Measurements from ENCODE around the gene PPM1L.
"Not testable (repeated sequence)": the region's sequence is repeated elsewhere in the genome, so short reads cannot be mapped to it uniquely, and the experiment has no call there.

PPM1L gene

DNA sequence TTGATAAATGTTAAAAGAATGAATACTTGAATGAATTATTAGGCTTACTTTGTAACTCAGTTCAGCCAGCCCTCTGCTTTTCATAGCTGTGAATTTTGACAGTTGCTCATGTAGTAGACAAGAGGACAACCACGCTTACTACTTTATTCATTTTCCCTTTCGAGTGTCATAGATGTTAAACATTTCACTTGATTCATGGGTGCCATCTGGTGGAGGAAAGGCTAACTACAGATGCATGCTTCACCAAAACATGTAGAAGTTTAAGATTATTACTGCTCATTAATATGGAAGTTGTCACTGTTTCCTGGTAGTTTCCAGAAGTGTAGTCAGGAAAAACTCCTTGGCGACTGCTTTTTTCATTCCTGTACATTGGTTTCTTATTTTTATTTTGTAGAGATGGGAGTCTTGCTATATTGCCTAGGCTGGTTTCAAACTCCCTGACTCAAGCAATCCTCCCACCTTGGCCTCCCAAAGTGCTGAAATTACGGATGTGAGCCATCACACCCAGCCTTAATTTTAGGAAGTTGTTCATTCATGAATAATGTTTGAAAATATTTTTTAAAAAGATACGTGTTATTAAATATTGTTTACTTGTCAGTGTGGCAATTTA lies 186.0 kb downstream of the PPM1L start:
- DNase-seq = peak; percentile 86

DNA sequence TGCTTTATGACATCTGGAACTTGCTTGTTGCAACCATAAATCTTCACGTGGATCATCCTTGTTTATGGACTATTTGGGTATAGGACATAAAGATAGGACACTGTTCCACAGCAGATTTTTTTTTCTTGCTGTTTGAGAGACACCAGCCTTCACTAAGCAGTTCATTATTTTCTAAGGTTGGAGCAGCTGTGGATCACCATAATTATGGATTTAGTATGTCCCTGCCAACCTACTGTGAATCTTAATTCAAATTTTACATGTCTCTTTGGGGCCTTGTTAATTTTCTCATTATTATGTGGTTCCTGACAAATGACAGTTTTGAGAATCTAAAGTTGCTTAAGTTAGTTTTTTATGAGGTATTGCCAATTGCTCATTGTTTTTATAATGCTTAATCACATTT lies 188.0 kb downstream of the PPM1L start:
- no peak for DNase-seq

DNA sequence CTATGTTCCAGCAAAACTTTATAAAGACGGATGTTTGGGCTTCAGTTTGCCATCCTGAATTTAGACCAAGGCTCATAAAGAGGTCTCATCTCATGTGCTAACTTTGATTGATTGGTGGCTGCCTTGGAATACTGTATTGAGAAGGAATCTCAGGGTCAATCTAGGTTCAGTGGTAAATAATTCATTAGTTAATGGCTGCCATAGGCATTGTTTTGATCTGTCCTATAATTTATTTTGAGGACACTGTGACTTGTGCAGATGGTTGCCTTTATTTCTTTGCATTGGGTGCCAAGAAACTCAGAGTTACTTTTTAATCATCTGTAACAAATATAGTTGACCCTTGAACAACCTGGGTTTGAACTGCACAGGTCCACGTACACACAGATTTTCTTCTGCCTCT lies 189.3 kb downstream of the PPM1L start:
- DNase-seq = no peak

DNA sequence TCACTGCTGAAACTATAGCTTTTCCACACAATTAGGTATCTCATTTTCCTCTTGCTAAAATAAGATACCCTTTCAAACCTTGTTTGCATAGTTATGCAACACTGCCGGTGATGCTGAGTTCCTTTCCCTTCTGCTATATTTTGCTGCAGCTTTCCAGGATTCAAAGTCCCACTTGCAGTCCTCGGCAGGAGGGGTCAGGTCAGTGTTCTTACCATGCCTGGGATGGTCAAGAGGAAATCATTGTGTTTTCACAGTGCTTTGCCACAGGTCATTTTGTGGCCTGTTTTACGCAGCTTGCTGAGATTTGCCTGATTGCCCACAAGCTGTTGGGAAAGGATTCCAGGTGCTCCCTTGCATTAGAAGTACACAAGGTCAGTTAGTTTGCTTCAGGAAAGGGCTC lies 192.2 kb downstream of the PPM1L start:
- no peak for DNase-seq

DNA sequence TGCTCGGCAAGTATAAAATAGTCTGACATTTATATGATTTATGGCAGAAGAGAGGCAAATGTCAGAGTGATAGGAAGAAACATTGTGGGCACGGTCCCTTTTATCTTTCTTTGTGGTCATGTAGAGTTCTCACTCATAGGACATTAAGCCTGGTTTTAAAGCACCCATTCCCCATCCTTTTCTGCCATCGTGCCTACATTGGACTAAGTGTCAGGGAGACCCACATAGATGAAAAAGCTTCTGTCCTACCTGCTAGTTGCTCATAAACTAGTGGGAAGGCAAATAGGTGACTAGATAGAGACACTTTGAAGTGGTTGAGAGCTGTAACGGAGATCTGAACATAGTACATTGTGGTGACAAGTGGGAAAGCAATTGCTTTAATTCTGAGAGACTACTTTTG lies 193.4 kb downstream of the PPM1L start:
- DNase-seq = no peak

DNA sequence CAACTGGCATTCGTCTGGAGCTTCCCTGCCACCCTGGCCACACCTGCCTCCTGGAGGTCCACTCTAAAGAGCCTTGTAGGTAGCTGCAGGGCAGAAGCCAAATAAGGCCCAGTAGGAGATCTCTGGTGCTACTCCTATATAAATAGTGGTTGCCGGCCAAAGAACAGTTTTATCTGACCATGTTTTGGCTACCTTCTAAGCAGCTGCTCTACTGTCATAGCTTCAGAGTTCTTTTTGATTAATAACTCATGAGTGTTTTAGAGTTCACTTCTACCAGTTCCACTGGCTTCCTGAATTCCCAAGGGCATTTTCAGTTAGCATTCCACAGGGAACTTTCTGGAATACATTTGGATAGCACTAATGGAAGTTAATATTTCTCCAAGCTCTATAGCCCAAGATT lies 194.5 kb downstream of the PPM1L start:
- DNase-seq = no peak

DNA sequence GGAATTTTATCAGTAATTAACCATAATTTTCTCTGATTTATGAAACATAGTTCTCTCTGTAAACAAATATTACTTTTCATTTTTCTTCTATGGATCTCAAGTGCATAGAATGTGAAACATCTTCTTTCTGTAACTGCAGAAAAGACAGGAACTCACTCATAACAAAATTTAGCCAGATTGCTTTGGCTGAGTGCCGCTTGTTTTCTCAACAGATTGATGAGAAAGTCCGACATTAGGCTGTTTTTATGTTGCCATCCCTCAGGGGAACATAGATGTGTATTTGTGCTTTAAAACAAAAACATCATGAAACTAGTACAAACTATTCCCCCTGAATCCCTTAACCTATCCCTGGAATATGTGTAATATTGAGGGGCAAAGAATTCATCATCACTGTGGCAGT lies 194.9 kb downstream of the PPM1L start:
- no peak for DNase-seq

DNA sequence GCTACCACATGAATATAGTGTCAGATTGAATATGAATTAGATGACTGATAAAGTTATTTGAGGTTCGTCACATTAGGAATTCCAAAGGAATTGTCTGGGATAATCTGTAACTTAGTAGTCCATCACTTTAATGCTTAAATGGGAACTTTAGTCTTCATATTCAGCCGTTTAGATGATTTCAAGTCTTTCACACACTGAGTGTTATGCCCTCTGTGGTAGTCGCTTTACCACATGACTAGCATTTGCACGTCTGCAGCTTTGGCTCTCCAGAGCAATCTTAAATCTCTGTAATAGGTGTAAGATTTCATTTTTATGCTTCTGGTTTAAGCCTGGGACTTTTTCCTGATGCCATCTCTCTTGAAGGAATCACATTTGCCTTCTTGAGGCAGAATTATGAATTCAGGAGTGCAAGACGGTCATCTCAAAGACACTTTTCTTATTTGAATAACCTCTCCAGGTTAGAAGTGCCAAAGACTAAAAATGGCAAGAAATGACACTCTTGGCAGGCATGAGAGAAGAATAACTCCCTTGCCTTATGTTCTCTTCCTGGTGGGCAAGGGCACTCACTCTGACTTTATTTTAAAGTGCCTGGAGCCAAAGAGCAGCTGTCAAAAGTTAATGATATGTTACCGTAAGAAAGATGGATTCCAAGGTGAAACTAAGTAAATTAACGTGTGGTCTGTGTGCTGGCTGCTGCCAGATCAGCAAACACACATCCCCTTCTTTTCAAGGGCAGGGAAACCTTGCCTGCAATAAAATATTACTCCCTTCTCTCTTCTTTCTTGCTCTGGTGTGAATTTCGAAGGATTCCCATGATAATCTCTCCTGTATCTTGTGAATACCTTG lies 195.8 kb downstream of the PPM1L start:
- no peak for DNase-seq

DNA sequence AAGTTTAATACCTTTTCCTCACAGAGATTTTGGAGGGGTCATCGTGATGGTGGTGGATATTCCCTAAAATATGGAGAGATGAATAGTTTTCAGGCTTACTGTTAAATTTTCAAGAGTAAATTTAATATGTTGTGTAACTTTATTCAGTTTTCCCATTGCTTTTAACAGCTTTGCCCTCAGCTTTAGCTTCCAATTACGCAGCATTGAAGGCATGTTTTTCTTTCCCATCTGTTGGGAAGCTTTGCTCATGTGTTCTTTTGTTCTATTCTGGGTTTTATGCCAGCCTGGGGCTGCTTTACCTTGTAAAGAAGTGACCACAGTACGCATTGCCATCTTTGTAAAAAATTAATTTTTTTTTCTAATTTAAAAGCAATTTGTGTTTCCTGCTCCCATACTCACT lies 197.7 kb downstream of the PPM1L start:
- DNase-seq = no peak

DNA sequence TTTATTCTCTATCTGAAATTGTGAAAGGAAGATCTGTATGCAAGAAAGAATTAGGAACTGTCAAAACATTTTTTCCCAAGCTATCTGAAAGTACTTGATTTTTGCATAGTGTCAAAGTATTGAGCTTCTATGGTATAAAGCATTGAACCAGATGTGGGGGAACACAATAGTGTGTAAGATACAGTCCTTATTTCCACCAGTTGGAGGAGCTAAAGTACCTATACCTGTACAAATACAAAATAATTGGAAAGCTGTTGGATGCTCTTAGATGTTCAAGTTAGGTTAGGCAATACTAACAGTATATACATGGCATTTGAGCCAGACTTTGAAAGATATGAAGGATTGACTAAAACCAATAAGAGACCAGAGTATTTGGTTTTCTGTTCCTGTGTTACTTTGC lies 200.8 kb downstream of the PPM1L start:
- DNase-seq = peak; percentile 74

DNA sequence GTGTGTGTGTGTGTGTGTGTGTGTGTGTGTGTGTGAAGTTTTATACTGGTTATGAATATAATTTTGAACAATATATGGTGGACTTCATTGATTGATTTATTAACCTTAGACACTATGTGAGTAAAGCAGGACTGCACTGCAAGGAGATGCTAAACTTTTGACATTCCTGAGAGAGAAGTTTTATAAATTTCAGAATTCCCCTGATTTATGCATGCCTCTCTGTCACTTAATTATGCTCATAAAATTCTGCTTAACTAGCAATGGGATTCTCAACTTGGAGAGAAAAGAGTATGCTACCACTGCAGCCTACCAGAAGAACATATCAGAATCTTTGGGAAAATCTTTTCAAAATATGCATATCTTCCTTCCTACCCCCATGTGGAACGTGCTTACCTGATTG lies 204.5 kb downstream of the PPM1L start:
- no peak for DNase-seq

DNA sequence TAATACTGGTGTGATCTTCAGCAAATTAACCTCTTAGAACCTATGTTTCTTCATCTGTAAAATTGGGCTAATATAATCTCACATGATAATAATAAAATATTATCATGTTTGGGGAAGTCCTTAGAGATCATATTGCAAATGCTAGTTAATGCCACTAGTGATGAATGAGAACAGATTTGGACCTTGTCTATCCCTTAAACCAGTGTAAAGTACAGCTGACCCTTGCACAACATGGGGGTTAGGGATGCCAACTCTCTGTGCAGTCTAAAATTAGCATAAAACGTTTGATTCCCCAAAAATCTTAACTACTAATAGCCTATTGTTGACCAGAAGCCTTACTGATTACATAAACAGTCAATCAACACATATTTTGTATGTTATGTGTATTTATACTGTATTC lies 207.9 kb downstream of the PPM1L start:
- no peak for DNase-seq

DNA sequence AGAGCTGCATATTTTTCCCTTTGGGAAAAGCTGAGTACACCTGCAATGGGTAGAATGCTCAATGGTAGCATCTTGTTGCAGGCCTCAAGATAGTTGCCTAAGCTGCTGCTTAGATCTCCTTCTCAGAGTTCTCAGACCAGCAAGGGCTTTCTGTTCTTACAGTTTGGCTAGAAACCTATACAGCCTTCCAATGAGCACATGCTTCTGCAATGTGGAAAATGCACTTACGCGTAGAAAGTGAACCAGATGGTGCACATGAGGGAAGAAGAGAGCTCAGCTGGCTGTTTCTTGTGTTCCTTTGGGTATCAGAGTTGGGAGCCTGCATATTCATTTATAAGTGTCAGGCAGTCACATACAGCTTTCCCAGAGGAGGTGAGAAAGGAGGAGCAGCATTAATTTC lies 212.7 kb downstream of the PPM1L start:
- DNase-seq = no peak

DNA sequence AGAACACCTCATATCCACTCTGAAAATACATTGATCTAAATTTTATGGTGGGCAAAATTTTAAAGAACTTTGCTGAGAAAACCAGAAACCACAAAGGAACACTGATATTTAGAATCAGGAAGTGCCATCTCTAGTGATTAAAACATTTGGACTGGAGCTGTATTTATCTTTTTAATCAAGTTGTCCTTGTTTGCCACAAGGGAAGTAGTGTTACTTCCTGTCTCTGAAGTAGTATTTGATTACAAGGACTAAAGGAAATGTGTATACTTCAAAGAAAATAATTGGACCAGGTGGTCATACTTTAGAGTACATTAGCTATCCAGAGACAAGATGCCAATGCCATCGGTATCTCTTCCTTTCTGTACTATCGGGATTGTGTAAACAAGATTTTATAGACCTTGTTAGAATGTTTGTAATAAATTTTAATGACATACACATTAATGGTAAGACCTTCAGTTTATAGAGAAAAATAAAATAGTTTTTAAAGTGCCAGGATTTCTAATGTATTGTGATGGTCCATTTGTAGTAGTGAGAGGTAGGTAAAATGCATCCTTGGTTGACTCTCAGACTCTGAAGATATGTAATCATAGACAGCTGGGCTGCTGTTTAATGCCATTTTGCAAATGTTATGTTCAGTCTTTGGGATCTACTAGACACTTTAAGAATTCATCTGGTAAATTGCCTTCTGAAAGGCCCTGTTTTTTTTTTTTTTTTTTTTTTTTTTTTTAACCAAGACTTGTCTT lies 217.2 kb downstream of the PPM1L start:
- peak; percentile 46 for DNase-seq

DNA sequence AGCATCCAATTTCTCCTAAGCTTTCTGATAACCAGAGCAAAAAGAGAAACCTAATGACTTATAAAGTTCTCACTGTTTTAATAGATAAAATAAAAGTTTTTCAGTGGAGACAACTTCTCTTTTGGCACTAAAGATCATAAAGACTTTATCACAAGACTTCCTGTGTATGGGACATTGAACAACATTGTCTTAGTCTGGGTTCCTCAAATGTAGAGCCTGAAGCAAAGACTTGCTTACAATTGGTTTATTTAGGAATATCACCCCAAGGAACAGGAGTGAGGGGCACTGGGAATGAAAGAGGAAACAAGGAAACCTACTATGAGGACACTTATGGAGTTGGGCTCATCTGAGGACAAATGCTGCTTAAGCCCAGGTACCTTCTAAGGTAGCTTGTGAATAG lies 221.7 kb downstream of the PPM1L start:
- DNase-seq = peak; percentile 6

DNA sequence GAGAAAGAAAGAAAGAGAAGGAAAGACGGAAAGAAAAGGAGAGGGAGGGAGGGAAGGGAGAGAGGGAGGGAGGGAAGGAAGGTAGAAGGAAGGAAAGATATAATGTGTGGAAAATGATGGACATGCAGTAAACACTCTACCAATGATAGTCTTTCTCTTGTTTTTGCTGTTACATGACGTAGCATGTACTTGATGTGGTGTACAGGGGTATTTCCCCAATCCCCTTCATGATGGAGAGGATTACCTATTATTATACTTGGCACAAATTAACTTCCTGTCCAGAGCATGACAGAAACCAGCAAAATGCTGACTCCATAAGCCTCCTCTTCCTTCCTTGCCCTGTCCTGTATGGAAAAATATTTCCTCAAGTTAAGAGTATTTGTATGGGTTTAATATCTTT lies 224.7 kb downstream of the PPM1L start:
- no peak for DNase-seq

DNA sequence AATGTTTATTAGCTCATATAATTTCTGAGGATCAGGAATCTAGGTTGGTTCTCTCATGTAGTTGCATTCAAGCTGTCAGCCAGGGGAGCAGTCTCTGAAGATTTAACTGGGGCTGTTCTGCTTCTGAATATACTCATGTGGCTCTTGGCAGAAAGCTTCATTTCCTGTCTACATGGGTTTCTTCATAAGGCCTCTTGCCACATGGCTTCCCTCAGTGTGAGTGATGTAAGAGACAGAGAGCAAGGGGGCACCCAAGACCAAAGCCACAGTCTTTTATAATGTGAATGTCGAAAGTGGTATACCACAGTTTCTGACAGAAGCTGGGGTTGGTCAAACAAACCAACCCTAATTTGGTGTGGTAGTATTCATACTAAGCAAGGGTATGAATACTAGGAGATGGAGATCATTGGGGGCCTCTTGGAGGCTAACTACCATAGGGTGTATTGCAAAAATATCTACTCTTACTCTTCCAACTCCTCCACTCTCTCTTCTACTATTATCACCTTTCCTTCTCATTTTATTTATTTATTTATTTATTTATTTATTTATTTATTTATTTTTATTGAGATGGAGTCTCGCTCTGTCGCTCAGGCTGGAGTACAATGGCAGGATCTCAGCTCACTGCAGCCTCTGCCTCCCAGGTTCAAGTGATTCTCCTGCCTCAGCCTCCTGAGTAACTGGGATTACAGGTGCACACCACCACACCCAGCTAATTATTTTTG lies 225.3 kb downstream of the PPM1L start:
- DNase-seq = peak; percentile 83

DNA sequence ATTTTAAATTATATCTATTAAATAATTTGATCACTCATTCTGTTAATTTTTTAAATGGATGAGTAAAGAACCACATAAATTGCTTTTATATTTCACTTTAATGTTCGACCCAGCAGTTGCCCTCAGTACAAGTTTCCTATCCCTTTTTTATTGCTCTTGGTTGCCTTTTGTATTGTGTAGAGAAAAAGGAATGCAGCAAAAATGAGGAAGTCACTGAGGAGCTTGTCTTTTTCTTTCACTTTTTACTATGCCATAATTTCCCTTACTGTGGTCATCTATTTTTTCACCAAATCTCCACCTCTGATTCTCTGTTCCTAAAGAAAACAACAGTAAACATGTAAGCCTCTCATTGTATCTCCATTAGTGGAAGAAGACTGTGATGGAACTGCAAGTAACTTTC lies 226.5 kb downstream of the PPM1L start:
- peak; percentile 12 for DNase-seq

DNA sequence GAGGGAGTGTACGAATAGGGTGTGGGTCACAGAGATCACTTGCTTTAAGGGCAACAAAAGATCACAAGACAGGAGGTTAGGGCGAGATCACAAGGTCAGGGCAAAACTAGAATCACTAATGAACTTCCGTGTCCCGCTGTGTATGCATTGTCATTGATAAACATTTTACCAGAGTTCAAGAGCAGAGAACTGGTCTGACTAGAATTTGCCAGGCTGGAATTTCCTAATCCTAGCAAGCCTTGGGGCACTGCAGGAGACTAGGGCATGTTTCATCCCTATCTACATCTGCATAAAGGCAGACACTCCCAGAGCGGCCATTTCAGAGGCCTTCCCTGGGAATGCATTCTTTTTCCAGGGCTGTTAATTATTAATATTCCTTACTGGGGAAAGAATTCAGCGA lies 227.9 kb downstream of the PPM1L start:
- not testable (repeated sequence) for DNase-seq

DNA sequence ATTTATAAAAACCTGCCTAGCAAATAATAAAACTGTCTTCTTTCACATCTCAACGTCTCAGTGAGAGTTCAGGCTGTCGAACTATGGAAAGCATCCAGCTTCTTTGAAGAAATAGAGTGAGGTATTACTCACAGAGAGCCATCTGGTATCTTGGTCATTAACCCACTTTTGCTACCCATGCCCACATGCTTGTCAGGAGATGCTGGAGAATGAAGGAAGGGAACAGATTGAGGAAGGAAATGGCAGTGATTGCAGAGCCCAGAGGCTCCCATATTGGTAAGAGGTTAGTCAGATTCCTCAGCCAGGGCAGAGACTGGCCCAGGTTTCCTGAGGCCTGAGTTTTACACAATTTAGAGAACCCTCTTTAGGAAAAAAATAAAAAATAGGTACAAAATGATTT lies 230.0 kb downstream of the PPM1L start:
- no peak for DNase-seq

DNA sequence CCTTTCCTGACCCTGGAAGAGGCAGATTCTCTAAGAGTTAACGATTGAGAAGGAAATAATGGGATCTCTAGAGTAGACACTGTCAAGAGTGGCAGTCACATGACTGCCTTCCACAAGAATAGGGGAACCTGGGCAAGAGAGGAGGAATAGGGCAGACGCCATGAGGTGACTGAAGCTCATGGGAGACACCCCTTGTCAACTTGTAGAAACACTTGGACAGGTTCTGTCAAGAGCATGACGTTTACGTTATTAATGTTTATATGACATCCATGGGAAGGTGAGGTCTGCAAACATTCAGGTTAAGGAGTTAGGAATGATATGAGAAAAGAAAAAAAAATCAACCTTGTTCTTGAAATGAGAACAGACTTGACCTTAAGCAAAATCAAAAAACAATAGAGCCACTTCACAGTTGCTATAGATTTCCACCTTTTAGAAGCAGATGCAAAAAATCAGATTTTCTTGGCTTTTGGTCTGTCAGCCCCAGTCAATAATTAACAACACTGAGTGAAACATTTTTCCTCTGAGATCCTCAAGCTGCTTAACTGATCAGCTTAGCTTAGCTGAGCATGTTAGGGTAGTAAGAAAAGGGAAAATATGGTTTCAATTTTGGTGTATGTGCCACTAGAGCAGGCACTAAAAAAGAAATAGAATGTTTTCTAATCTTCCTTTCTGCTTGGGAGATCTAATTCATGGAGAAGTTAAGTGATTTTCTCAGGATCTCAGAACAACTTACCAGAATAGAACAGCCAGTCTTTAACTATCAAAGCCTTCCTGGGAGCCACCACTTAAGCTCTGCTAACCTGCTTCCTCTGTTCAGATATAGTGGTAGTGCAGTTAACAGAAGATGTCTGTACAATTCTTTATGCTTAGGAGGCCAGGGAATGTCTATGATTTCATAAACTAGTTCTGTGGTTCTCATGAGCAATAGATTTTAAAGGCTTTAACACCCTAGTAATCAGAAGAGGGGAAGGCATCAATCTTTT lies 232.2 kb downstream of the PPM1L start:
- DNase-seq = no peak

DNA sequence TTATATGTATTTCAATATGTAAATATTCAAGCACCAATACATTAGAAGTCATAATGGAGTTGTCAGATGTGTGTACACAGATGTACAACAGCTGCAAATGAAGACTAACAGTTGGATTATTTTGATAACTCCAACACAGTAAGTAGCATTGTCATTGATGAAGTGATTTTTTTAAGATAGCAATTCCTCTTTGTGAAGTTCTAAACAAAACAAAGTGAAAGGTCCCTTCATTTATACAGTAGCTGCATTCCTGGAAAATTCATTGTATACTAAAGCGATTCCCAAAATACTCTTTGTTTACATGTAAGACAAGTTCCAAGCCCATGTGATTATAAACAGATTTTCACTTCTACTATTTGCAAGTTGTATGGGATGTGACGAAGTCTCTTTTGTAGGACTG lies 234.4 kb downstream of the PPM1L start:
- DNase-seq = no peak
